NCI-H1694 treated with DMSO at 0.1 percent for 48 hours (cell line): Measurements from ENCODE around the gene PORCN.

ENCODE experiments used
- DNase-seq: peaks from one replicate; lab custom pipeline; 2025; lab: John Stamatoyannopoulos, UW

Gene PORCN

GRCh38 chrX:48476919-48477318 is 31.9 kb upstream of the PORCN start:
- no peak for DNase-seq

- no peak for DNase-seq
These were observed 30.6 kb upstream of the PORCN start for GRCh38 chrX:48477960-48478755.

GRCh38 chrX:48478806-48479205 is 30.0 kb upstream of the PORCN start:
- DNase-seq: no peak

DNA sequence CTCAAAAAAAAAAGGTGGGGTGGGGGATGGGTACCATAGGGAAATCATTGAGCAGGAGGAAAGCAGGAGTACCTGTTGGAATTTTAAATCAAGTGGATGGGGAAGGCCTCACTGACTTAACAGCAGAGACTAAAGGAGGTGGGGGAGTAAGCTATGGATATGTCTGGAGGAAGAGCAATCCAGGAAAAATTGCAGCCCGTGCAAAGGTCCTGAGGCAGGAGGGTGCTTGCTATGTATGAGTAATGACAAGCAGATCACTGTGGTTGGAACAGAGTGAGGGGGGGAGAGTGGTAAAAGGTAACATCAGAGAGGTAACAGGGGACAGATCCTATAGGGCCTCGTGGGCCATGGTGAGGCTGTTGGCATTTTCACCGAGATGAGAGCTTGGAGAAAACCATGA is 28.6 kb upstream of the PORCN start:
- DNase-seq: no peak

GRCh38 chrX:48480583-48480982 is 28.2 kb upstream of the PORCN start:
- no peak for DNase-seq

- no peak for DNase-seq
These were observed 26.3 kb upstream of the PORCN start for GRCh38 chrX:48482526-48482925.

DNA sequence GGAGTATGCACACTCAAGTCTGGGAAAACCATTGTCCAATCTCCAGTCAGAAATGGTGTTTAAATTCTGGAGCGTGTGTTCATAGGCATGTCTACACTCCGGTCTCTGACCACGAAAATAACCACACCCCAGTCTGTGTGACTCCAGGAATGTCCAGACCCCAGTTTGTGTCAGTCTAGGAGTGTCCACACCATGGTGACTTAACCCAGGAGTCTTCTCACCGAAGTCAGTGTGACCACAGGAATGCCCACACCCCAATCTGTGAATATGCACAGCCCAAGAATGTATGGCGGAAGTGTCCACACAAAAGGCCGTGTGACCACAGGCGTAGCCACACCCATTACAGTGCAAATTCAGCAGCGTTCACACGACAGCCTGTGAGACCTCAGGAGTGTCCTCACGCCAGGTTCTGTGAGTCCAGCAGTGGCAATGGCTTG is 21.4 kb upstream of the PORCN start:
- DNase-seq: no peak

DNA sequence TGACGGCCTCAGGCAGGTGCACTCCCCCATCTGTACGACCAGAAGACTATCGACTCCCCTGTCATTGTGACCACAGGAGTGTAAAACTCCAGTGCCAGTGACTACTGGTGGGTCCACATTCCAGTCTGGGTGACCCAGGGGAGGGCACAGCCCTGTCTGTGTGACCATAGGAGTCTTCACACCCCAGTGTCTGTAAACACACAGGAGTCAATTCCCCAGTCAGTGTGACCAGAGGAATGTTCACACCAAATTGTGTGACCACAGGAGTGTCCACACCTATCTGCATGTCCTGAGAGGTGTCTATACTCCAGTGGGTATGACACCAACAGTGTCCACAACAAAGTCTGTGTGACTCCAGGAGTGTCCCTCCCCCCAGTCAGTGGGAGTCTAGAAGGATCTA is 20.8 kb upstream of the PORCN start:
- DNase-seq: no peak

- no peak for DNase-seq
These were observed 19.5 kb upstream of the PORCN start for GRCh38 chrX:48489296-48489695.

DNA sequence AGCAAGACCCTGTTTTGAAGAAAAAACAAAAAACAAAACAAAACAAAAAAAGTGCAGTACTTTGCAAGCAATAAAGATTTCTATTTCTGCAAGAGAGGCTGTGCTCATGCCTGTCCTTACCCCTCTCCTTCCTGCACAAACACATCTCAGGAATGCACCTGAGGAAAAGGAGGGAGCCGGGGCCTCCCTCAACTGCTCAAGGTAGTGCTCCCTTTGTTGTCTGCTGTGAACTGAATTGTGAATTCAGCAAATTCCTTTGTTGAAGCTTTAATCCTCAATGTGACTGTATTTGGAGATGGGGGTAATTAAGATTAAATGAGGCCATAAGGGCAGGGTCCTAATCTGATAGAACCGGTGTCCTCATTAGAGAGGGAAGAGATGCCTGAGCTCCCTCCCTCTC is 18.9 kb upstream of the PORCN start:
- no peak for DNase-seq

DNA sequence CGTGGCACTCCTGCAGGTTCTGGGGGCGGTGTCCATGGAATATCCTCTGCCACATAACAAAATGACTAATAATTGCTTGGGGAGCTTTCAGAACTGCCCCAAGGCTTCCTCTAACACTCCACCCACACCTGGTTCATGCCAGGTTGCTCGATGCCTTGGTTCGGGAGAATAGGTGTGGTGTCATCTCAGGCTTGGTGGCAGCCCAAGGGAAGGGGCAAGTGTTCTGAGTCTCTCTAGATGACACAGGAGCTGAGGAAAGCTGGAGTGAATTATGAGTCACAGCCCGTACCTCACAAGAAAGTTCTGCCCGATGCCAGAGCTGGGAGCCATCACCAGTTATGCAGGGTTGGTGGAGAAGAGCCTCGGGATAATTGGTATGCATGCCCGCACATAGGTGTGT is 18.1 kb upstream of the PORCN start:
- DNase-seq: no peak

- no peak for DNase-seq
These were observed 17.0 kb upstream of the PORCN start for GRCh38 chrX:48491809-48492208.

GRCh38 chrX:48492293-48492910 is 16.4 kb upstream of the PORCN start:
- DNase-seq: no peak

- no peak for DNase-seq
These were observed 14.9 kb upstream of the PORCN start for GRCh38 chrX:48493890-48494364.

GRCh38 chrX:48496660-48497059 is 12.1 kb upstream of the PORCN start:
- no peak for DNase-seq

GRCh38 chrX:48497871-48498270 is 10.9 kb upstream of the PORCN start:
- DNase-seq: no peak

DNA sequence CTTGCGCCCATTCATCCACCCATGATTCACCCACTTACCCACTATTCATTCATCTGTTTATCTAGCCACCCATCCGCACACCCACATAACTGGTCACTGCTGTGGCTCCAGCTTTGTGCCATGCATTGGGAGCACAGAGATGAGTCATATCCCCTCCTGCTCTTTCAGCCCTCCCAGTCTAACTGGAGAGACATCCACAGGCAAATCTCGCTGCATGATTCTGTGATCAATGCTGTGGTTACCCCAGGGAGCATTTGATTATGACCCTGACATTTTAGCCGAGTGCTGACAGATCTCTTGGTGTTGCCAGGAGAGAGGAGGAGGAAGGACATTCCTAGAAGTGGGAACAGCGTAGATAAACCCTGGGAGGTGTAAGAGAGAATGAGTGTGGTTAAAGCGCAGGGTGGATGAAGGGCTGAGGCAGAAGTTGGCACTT is 10.4 kb upstream of the PORCN start:
- DNase-seq: no peak

DNA sequence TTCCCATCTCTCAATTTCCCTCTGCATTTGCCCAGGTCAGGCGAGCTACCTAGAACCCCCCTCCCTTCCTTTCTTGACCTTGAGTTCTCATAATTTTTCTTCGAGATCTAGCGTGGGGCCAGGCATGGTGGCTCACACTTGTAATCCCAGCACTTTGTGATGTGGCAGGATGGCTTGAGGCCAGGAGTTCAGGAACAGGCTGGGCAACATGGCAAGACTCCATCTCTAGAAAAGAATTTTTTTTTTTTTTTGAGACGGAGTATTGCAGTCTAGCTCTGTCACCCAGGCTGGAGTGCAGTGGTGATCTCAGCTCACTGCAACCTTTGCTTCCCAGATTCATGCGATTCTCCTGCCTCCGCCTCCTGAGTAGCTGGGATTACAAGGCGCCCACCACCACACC is 4.5 kb upstream of the PORCN start:
- no peak for DNase-seq

DNA sequence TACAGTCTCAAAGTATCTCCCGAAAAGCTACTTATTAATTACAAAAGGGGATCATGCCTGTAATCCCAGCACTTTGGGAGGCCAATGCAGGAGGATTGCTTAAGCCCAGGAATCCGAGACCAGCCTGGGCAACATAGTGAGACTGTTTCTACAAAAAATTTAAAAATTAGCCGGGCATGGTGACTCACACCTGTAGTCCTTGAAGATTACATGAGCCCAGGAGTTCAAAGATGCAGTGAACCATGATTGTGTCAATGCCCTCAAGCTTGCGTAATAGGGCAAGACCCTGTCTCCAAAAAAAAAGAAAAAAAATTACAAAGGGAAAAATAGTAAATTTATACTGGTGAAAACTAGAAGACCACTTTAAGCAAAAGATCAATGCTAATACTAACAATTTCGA is 3.3 kb upstream of the PORCN start:
- DNase-seq: no peak

GRCh38 chrX:48507246-48507645 is 1.5 kb upstream of the PORCN start:
- DNase-seq: no peak

DNA sequence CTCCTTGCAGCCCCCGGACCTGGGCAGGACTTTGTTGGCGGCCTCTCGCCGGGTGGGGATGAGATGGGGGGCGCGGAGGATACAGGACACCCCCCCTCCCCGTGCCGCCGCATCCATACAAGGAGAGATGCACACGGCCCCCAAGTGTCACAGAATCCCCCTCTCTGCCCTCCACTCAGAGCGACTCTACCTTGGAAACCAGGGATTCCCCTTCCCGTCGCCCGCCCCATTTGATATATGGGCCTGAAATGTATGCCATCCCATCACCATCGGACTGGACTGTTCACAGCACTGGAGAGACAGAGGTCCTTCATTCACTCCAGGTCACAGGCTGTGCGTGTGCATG is 426 bp downstream of the PORCN start:
- DNase-seq: no peak

GRCh38 chrX:48509619-48510018 is 827 bp downstream of the PORCN start:
- DNase-seq: no peak

DNA sequence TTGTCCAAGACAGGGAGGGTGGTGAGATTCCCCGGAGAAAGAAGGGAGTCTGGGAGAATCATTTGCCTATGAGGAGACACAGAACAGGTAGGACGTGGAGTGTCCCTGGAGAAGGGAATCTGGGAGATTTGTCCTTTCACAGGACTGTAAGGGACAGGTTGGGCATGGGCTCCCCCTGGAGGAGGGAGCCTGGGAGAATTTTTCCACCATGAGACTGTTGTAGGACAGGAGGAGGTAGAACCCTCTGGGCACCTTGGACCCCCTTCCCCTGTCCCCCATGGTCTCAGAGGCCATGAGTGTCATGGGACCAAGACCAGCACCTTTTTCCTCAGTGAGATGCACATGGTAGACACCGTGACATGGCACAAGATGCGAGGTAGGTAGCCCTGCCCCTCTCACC is 2.8 kb downstream of the PORCN start:
- DNase-seq: no peak
